ENCODE data around the gene TBXAS1. TPM values are rescaled to one million over a fixed set of nuclear protein-coding genes. Genes with fewer than 3 reads are reported as not detected.

TBXAS1 gene
- polyA plus RNA-seq, 1 experiment = 53.2 TPM

- H3K27ac ChIP-seq (ENCODE audit: low read depth, low read length) = no peak overlapping the region
- no peaks in the 10 kb centered on the region for H3K9me3 ChIP-seq (ENCODE audit: control insufficient read depth, insufficient read depth, low read length)
- H3K27me3 ChIP-seq (ENCODE audit: control insufficient read depth, insufficient read depth, low read length) = no peaks in the 10 kb centered on the region
- DNase-seq (ENCODE audit: low read depth, low spot score) = no peak
- POLR2A ChIA-PET = no interaction called here
- TF ChIP-seq, protein P1, sequence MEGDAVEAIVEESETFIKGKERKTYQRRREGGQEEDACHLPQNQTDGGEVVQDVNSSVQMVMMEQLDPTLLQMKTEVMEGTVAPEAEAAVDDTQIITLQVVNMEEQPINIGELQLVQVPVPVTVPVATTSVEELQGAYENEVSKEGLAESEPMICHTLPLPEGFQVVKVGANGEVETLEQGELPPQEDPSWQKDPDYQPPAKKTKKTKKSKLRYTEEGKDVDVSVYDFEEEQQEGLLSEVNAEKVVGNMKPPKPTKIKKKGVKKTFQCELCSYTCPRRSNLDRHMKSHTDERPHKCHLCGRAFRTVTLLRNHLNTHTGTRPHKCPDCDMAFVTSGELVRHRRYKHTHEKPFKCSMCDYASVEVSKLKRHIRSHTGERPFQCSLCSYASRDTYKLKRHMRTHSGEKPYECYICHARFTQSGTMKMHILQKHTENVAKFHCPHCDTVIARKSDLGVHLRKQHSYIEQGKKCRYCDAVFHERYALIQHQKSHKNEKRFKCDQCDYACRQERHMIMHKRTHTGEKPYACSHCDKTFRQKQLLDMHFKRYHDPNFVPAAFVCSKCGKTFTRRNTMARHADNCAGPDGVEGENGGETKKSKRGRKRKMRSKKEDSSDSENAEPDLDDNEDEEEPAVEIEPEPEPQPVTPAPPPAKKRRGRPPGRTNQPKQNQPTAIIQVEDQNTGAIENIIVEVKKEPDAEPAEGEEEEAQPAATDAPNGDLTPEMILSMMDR (IDR thresholded peaks at IDR 0.05; ENCODE audit: low read depth, low read length) = no peak
- CTCF ChIA-PET = interaction anchor here (1.0 to 10.7 kb wide), 3 partner anchors 355 to 399 kb away, joined by 6 to 116 read pairs (median 71); no protein-coding TSS in a partner anchor
- no peak overlapping the region for H3K4me3 ChIP-seq (ENCODE audit: low read depth, low read length)
These were observed 171.7 kb downstream of the TBXAS1 start for GRCh38 chr7:140000666-140001268.

- H3K9me3 ChIP-seq (ENCODE audit: control insufficient read depth, insufficient read depth, low read length) = no peaks in the 10 kb centered on the region
- TF ChIP-seq, protein P1 (IDR thresholded peaks at IDR 0.05; ENCODE audit: low read depth, low read length) = peak; percentile 71
- H3K27me3 ChIP-seq (ENCODE audit: control insufficient read depth, insufficient read depth, low read length) = no peaks in the 10 kb centered on the region
- CTCF ChIA-PET = interaction anchor here (0.6 to 10.7 kb wide), 12 partner anchors 130 to 570 kb away, joined by 3 to 116 read pairs (median 5); no protein-coding TSS in a partner anchor
- POLR2A ChIA-PET = no interaction called here
- no peak overlapping the region for H3K4me3 ChIP-seq (ENCODE audit: low read depth, low read length)
- no peak overlapping the region for H3K27ac ChIP-seq (ENCODE audit: low read depth, low read length)
- DNase-seq (ENCODE audit: low read depth, low spot score) = peak; percentile 56
These were observed 174.9 kb downstream of the TBXAS1 start for GRCh38 chr7:140003913-140004382.

DNA sequence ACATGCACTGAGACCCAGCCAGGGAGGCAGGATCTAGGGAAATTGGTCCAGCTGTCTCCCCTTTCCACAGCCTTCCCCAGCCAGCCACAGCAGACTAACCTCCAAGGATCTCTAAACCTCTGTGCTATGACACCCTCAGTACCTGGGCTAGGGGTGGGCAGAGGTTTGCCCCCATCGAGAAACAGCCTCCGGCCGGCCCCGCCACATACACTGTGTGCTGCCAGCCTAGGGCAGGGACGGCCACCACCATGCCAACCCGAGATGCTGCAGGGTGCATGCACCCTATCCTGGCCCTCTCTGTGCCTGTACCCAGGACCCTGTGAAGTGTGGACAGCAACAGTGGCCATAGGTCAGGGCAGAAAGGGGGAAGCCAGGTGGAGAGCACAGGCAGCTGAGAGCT is 175.6 kb downstream of the TBXAS1 start:
- no peak overlapping the region for H3K4me3 ChIP-seq (ENCODE audit: low read depth, low read length)
- CTCF ChIA-PET = interaction anchor here (0.6 to 10.7 kb wide), 9 partner anchors 179 to 570 kb away, joined by 3 to 116 read pairs (median 22); no protein-coding TSS in a partner anchor
- H3K9me3 ChIP-seq (ENCODE audit: control insufficient read depth, insufficient read depth, low read length) = no peaks in the 10 kb centered on the region
- TF ChIP-seq, protein P1 (IDR thresholded peaks at IDR 0.05; ENCODE audit: low read depth, low read length) = no peak
- no peak for DNase-seq (ENCODE audit: low read depth, low spot score)
- no peaks in the 10 kb centered on the region for H3K27me3 ChIP-seq (ENCODE audit: control insufficient read depth, insufficient read depth, low read length)
- POLR2A ChIA-PET = no interaction called here
- no peak overlapping the region for H3K27ac ChIP-seq (ENCODE audit: low read depth, low read length)

DNA sequence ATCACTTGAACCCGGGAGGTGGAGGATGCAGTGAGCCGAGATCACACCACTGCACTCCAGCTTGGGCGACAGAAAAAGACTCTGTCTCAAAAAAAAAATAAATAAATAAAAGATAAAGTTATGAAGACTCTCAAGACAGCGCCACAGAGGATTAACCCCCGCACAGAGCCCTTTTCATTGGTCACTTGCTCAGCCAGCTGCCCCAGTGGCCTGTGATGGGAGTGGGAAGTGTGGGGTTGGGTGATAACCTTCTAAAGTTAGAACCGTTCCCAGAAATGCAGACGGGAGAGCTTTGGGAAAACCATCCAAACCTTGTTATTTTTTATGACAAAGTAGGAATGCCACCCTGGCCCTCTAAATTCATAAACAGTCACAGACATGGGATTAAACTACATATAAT is 176.3 kb downstream of the TBXAS1 start:
- POLR2A ChIA-PET = no interaction called here
- DNase-seq (ENCODE audit: low read depth, low spot score) = no peak
- H3K4me3 ChIP-seq (ENCODE audit: low read depth, low read length) = no peak overlapping the region

More for the DNA sequence above, 176.3 kb downstream of the TBXAS1 start:
- TF ChIP-seq, protein P1 (IDR thresholded peaks at IDR 0.05; ENCODE audit: low read depth, low read length) = no peak
- H3K27ac ChIP-seq (ENCODE audit: low read depth, low read length) = no peak overlapping the region
- CTCF ChIA-PET = interaction anchor here (0.6 to 10.7 kb wide), 12 partner anchors 11 to 571 kb away, joined by 3 to 116 read pairs (median 6); no protein-coding TSS in a partner anchor
- no peaks in the 10 kb centered on the region for H3K9me3 ChIP-seq (ENCODE audit: control insufficient read depth, insufficient read depth, low read length)
- H3K27me3 ChIP-seq (ENCODE audit: control insufficient read depth, insufficient read depth, low read length) = peaks cover 1% of the 10 kb centered on the region
